WTC11 (cell line): ENCODE results near the gene FAM174B. TPM values are rescaled to one million over a fixed set of nuclear protein-coding genes. Genes with fewer than 3 reads are reported as not detected.

ENCODE experiments used
- ATAC-seq: fragments of 200-7000 bp; cut with Tn5 transposase; 2 replicates; pipeline ENCODE4 v1.10.0; 2021; ENCODE audit warnings: mild to moderate bottlenecking, moderate library complexity
- CTCF ChIA-PET: fragments of 300-600 bp; sonication (Branson Sonifier 250); formaldehyde crosslinking; loops from one replicate; lab custom pipeline; 2021; ENCODE audit warnings: antibody characterized with exemption; lab: Charles Lee
- POLR2A ChIA-PET: fragments of 350-600 bp; sonication (Branson Sonifier 250); formaldehyde crosslinking; loops from one replicate; lab custom pipeline; 2021; ENCODE audit warnings: antibody characterized with exemption; lab: Charles Lee
- DNase-seq: peaks from one replicate; pipeline ENCODE4 v3.0.0; 2021; ENCODE audit warnings: low spot score
- H3K27ac Mint-ChIP-seq: 2 replicates; pipeline ENCODE4 v1.8.0; 2021; ENCODE audit warnings: mixed read lengths
- H3K27me3 Mint-ChIP-seq: 2 replicates; pipeline ENCODE4 v1.8.0; 2021; ENCODE audit warnings: low read depth, mild to moderate bottlenecking, moderate library complexity, mixed read lengths
- H3K36me3 Mint-ChIP-seq: 2 replicates; pipeline ENCODE4 v1.8.0; 2021; ENCODE audit warnings: mixed read lengths
- H3K4me1 Mint-ChIP-seq: 2 replicates; pipeline ENCODE4 v1.8.0; 2022; ENCODE audit warnings: mixed read lengths
- H3K4me3 Mint-ChIP-seq: 2 replicates; pipeline ENCODE4 v1.8.0; 2021; ENCODE audit warnings: mild to moderate bottlenecking, moderate library complexity, mixed read lengths
- H3K9me3 Mint-ChIP-seq: 2 replicates; pipeline ENCODE4 v1.8.0; 2021; ENCODE audit warnings: mixed read lengths
- CBFB ChIP-seq: sonication (generic); formaldehyde crosslinking; IDR thresholded peaks from 2 replicates; pipeline ENCODE4 v1.8.1; 2022; ENCODE audit warnings: mild to moderate bottlenecking, low read depth, missing genetic modification reagents
- ELF4 ChIP-seq: sonication (generic); formaldehyde crosslinking; IDR thresholded peaks from 2 replicates; pipeline ENCODE4 v1.8.1; 2022; ENCODE audit warnings: low read depth, mild to moderate bottlenecking, moderate library complexity, missing genetic modification reagents
- ETV6 ChIP-seq: sonication (generic); formaldehyde crosslinking; IDR thresholded peaks from 2 replicates; pipeline ENCODE4 v1.8.1; 2022; ENCODE audit warnings: mild to moderate bottlenecking, missing genetic modification reagents
- FOXP4 ChIP-seq: sonication (generic); formaldehyde crosslinking; IDR thresholded peaks from 2 replicates; pipeline ENCODE4 v1.8.0; 2022; ENCODE audit warnings: mild to moderate bottlenecking, missing genetic modification reagents
- GTF2I ChIP-seq: fragments of 250-450 bp; sonication (Bioruptor Pico); conservative IDR thresholded peaks from 2 replicates; pipeline ENCODE4 v1.4.0; 2021; ENCODE audit warnings: mild to moderate bottlenecking
- JAZF1 ChIP-seq: fragments of 250-450 bp; sonication (Bioruptor Pico); IDR thresholded peaks from 2 replicates; pipeline ENCODE4 v1.9.0; 2021; ENCODE audit warnings: moderate library complexity, mild to moderate bottlenecking, inconsistent platforms
- KAT7 ChIP-seq: sonication (generic); formaldehyde crosslinking; IDR thresholded peaks from 2 replicates; pipeline ENCODE4 v1.8.1; 2023; ENCODE audit warnings: missing genetic modification reagents, mild to moderate bottlenecking, borderline replicate concordance
- NFATC4 ChIP-seq: fragments of 250-450 bp; sonication (Bioruptor Pico); IDR thresholded peaks from 2 replicates; pipeline ENCODE4 v1.9.0; 2021; ENCODE audit warnings: mild to moderate bottlenecking
- TEAD1 ChIP-seq: sonication (generic); formaldehyde crosslinking; IDR thresholded peaks from 2 replicates; pipeline ENCODE4 v1.8.0; 2022; ENCODE audit warnings: mild to moderate bottlenecking, missing genetic modification reagents
- ZNF121 ChIP-seq: sonication (generic); formaldehyde crosslinking; IDR thresholded peaks from 2 replicates; pipeline ENCODE4 v1.8.0; 2023; ENCODE audit warnings: missing genetic modification reagents
- ZNF263 ChIP-seq: sonication (generic); formaldehyde crosslinking; IDR thresholded peaks from 2 replicates; pipeline ENCODE4 v1.8.1; 2022; ENCODE audit warnings: low read depth, mild to moderate bottlenecking, moderate library complexity, missing genetic modification reagents
- ZNF532 ChIP-seq: fragments of 250-450 bp; sonication (Bioruptor Pico); IDR thresholded peaks from 2 replicates; pipeline ENCODE4 v1.9.0; 2021; ENCODE audit warnings: mild to moderate bottlenecking, borderline replicate concordance
- total RNA-seq: library from RNA; stranded (reverse); gene quantifications from 3 replicates; pipeline ENCODE4 v1.2.3, GENCODE V29; 2021
- TF ChIP-seq, protein P1 (sequence below): sonication (generic); formaldehyde crosslinking; IDR thresholded peaks from 2 replicates; pipeline ENCODE4 v1.8.0; 2022; ENCODE audit warnings: missing genetic modification reagents
- TF ChIP-seq, protein P2 (sequence below): fragments of 200-600 bp; IDR thresholded peaks from 2 replicates; pipeline ENCODE4 v1.8.0; 2022; ENCODE audit warnings: antibody characterized with exemption
- TF ChIP-seq, protein P3 (sequence below): sonication (generic); formaldehyde crosslinking; IDR thresholded peaks from 2 replicates; pipeline ENCODE4 v1.8.0; 2023; ENCODE audit warnings: missing genetic modification reagents, mild to moderate bottlenecking, borderline replicate concordance

FAM174B gene
- total RNA-seq, 1 experiment from 2014 or later = 22.1 TPM

GRCh38 chr15:92648190-92648875 is 7.2 kb downstream of the FAM174B start (continued):
- TF ChIP-seq, protein P1, sequence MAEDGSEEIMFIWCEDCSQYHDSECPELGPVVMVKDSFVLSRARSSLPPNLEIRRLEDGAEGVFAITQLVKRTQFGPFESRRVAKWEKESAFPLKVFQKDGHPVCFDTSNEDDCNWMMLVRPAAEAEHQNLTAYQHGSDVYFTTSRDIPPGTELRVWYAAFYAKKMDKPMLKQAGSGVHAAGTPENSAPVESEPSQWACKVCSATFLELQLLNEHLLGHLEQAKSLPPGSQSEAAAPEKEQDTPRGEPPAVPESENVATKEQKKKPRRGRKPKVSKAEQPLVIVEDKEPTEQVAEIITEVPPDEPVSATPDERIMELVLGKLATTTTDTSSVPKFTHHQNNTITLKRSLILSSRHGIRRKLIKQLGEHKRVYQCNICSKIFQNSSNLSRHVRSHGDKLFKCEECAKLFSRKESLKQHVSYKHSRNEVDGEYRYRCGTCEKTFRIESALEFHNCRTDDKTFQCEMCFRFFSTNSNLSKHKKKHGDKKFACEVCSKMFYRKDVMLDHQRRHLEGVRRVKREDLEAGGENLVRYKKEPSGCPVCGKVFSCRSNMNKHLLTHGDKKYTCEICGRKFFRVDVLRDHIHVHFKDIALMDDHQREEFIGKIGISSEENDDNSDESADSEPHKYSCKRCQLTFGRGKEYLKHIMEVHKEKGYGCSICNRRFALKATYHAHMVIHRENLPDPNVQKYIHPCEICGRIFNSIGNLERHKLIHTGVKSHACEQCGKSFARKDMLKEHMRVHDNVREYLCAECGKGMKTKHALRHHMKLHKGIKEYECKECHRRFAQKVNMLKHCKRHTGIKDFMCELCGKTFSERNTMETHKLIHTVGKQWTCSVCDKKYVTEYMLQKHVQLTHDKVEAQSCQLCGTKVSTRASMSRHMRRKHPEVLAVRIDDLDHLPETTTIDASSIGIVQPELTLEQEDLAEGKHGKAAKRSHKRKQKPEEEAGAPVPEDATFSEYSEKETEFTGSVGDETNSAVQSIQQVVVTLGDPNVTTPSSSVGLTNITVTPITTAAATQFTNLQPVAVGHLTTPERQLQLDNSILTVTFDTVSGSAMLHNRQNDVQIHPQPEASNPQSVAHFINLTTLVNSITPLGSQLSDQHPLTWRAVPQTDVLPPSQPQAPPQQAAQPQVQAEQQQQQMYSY (CRISPR knock-in tag) = no peak
- TF ChIP-seq ZNF532 (CRISPR knock-in tag) (0 out of 2 replicates have a peak, but pooled peaks have one; percentile 63), TEAD1 (CRISPR knock-in tag) (no peak), GTF2I (CRISPR knock-in tag) (peak; percentile 73), FOXP4 (0 out of 2 replicates have a peak, but pooled peaks have one; percentile 38)
- TF ChIP-seq, protein P2, sequence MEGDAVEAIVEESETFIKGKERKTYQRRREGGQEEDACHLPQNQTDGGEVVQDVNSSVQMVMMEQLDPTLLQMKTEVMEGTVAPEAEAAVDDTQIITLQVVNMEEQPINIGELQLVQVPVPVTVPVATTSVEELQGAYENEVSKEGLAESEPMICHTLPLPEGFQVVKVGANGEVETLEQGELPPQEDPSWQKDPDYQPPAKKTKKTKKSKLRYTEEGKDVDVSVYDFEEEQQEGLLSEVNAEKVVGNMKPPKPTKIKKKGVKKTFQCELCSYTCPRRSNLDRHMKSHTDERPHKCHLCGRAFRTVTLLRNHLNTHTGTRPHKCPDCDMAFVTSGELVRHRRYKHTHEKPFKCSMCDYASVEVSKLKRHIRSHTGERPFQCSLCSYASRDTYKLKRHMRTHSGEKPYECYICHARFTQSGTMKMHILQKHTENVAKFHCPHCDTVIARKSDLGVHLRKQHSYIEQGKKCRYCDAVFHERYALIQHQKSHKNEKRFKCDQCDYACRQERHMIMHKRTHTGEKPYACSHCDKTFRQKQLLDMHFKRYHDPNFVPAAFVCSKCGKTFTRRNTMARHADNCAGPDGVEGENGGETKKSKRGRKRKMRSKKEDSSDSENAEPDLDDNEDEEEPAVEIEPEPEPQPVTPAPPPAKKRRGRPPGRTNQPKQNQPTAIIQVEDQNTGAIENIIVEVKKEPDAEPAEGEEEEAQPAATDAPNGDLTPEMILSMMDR = no peak

DNA sequence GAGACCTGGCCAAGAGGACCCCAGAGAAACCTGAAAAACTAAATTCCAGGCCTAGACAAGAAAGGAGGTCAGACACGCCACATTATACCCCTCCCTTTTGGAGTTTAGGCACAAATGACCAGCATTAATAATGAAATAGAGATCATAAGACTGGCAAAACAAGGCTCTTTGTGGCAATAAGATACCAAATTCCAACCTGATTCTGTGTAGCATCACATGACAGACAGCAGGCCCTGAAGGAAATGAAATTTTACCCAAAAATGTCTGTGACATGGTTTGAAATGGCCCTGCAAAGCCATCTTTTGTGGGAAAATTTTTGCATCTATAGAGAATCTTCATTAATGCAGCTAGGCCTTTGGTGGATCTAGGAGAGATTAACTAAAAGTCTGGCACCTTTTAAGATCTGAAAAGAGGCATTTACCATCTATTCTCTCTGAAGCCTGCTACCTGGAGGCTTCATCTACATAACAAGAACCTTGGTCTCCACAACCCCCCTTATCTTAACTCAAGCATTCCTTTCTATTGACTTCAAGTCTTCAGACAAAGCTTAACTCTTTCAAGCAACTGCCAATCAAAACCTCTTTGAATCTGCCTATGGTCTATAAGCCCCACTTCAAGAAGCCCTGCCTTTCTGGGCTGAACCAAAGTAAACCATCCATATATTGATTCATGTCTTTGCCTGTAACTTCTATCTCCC is 8.0 kb downstream of the FAM174B start:
- Mint-ChIP-seq H3K27me3 (no peaks in the 10 kb centered on the region), H3K27ac (peak overlapping the region; percentile 99), H3K36me3 (peaks cover 15% of the 10 kb centered on the region), H3K4me3 (no peak overlapping the region; the same call in 1 of the 2 replicates), H3K4me1 (peaks cover 81% of the 10 kb centered on the region), H3K9me3 (peaks cover 8% of the 10 kb centered on the region)
- ChIA-PET POLR2A (interaction anchor here (0.6 to 0.9 kb wide), 4 partner anchors 22 to 254 kb away, joined by 3 to 12 read pairs (median 4); partner anchors contain the start of gene ST8SIA2), CTCF (interaction anchor here (0.6 to 1.4 kb wide), 5 partner anchors 17 to 241 kb away, joined by 3 to 5 read pairs (median 4); no protein-coding TSS in a partner anchor)
- peak; percentile 84 for ATAC-seq
- no peak for DNase-seq
- TF ChIP-seq ZNF263 (no peak), JAZF1 (CRISPR knock-in tag) (0 out of 2 replicates have a peak, but pooled peaks have one; percentile 53), NFATC4 (CRISPR knock-in tag) (no peak), GTF2I (CRISPR knock-in tag) (no peak), ZNF121 (CRISPR knock-in tag) (no peak), KAT7 (CRISPR knock-in tag) (no peak), ELF4 (CRISPR knock-in tag) (no peak), CBFB (CRISPR knock-in tag) (no peak), ETV6 (CRISPR knock-in tag) (no peak)
- TF ChIP-seq, protein P3, sequence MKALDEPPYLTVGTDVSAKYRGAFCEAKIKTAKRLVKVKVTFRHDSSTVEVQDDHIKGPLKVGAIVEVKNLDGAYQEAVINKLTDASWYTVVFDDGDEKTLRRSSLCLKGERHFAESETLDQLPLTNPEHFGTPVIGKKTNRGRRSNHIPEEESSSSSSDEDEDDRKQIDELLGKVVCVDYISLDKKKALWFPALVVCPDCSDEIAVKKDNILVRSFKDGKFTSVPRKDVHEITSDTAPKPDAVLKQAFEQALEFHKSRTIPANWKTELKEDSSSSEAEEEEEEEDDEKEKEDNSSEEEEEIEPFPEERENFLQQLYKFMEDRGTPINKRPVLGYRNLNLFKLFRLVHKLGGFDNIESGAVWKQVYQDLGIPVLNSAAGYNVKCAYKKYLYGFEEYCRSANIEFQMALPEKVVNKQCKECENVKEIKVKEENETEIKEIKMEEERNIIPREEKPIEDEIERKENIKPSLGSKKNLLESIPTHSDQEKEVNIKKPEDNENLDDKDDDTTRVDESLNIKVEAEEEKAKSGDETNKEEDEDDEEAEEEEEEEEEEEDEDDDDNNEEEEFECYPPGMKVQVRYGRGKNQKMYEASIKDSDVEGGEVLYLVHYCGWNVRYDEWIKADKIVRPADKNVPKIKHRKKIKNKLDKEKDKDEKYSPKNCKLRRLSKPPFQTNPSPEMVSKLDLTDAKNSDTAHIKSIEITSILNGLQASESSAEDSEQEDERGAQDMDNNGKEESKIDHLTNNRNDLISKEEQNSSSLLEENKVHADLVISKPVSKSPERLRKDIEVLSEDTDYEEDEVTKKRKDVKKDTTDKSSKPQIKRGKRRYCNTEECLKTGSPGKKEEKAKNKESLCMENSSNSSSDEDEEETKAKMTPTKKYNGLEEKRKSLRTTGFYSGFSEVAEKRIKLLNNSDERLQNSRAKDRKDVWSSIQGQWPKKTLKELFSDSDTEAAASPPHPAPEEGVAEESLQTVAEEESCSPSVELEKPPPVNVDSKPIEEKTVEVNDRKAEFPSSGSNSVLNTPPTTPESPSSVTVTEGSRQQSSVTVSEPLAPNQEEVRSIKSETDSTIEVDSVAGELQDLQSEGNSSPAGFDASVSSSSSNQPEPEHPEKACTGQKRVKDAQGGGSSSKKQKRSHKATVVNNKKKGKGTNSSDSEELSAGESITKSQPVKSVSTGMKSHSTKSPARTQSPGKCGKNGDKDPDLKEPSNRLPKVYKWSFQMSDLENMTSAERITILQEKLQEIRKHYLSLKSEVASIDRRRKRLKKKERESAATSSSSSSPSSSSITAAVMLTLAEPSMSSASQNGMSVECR = no peak
